ENCODE measurements around the gene TSPAN14.

The TSPAN14 gene

GRCh38 chr10:80500572-80501380 lies 46.7 kb downstream of the TSPAN14 start:
- Mint-ChIP-seq H3K4me1 (peaks cover 75% of the 10 kb centered on the region), H3K36me3 (ENCODE audit: low read depth) (peaks cover 26% of the 10 kb centered on the region), H3K27me3 (ENCODE audit: low read depth, poor library complexity) (peaks cover 5% of the 10 kb centered on the region), H3K4me3 (no peak overlapping the region), H3K27ac (peak overlapping the region; percentile 78), H3K9me3 (peaks cover 13% of the 10 kb centered on the region)
- no peak for TF ChIP-seq CTCF (IDR thresholded peaks at IDR 0.05)
- no peak for DNase-seq

GRCh38 chr10:80501381-80501912 lies 47.3 kb downstream of the TSPAN14 start:
- peaks cover 5% of the 10 kb centered on the region for H3K27me3 Mint-ChIP-seq (ENCODE audit: low read depth, poor library complexity)
- peaks cover 75% of the 10 kb centered on the region for H3K4me1 Mint-ChIP-seq
- no peak overlapping the region for H3K4me3 Mint-ChIP-seq
- TF ChIP-seq CTCF (IDR thresholded peaks at IDR 0.05), result no peak
- peaks cover 6% of the 10 kb centered on the region for H3K9me3 Mint-ChIP-seq
- DNase-seq, result no peak
- H3K27ac Mint-ChIP-seq, result peak overlapping the region; percentile 78
- H3K36me3 Mint-ChIP-seq (ENCODE audit: low read depth), result peaks cover 19% of the 10 kb centered on the region

- TF ChIP-seq CTCF (IDR thresholded peaks at IDR 0.05), result no peak
- Mint-ChIP-seq H3K27me3 (ENCODE audit: low read depth, poor library complexity) (peaks cover 5% of the 10 kb centered on the region), H3K27ac (peak overlapping the region; percentile 44), H3K9me3 (peaks cover under 1% of the 10 kb centered on the region), H3K4me3 (no peak overlapping the region), H3K36me3 (ENCODE audit: low read depth) (peaks cover 13% of the 10 kb centered on the region), H3K4me1 (peaks cover 75% of the 10 kb centered on the region)
- no peak for DNase-seq
These were observed 47.9 kb downstream of the TSPAN14 start for GRCh38 chr10:80501913-80502521.

- Mint-ChIP-seq H3K36me3 (ENCODE audit: low read depth) (peaks cover 14% of the 10 kb centered on the region), H3K4me3 (no peak overlapping the region), H3K27ac (peak overlapping the region; percentile 7), H3K27me3 (ENCODE audit: low read depth, poor library complexity) (peaks cover 5% of the 10 kb centered on the region), H3K4me1 (peaks cover 75% of the 10 kb centered on the region), H3K9me3 (no peaks in the 10 kb centered on the region)
- TF ChIP-seq CTCF (IDR thresholded peaks at IDR 0.05), result no peak
- DNase-seq, result no peak
These were observed 48.8 kb downstream of the TSPAN14 start for GRCh38 chr10:80502621-80503583.

- peaks cover 71% of the 10 kb centered on the region for H3K4me1 Mint-ChIP-seq
- no peak overlapping the region for H3K4me3 Mint-ChIP-seq
- no peak for TF ChIP-seq CTCF (IDR thresholded peaks at IDR 0.05)
- no peak for DNase-seq
- H3K27me3 Mint-ChIP-seq (ENCODE audit: low read depth, poor library complexity), result peaks cover 5% of the 10 kb centered on the region
- peaks cover 20% of the 10 kb centered on the region for H3K36me3 Mint-ChIP-seq (ENCODE audit: low read depth)
- H3K27ac Mint-ChIP-seq, result peak overlapping the region; percentile 7
- H3K9me3 Mint-ChIP-seq, result no peaks in the 10 kb centered on the region
These were observed 49.6 kb downstream of the TSPAN14 start for GRCh38 chr10:80503584-80504157.

Data from nephron progenitor cell (in vitro differentiated cells).